SU-DHL-6 (cell line): ENCODE data around the gene TRABD.

Experiments
- H2AFZ ChIP-seq: fragments of 200-600 bp; sonication (generic); 2 replicates; pipeline ENCODE4 v1.6.1; 2014; ENCODE audit warnings: low read depth, mild to moderate bottlenecking, moderate library complexity, mixed read lengths, antibody characterized with exemption, low read length; ENCODE audit not compliant: severe bottlenecking
- H3F3A ChIP-seq: fragments of 200-600 bp; shearing (Covaris generic); 2 replicates; pipeline ENCODE4 v1.6.0; 2016; ENCODE audit warnings: antibody characterized with exemption, mild to moderate bottlenecking; ENCODE audit not compliant: insufficient read depth
- H3K27ac ChIP-seq: fragments of 200-600 bp; sonication (generic); 2 replicates; pipeline ENCODE4 v1.5.1; 2016; ENCODE audit warnings: low read depth, mild to moderate bottlenecking, low read length, moderate library complexity, mixed read lengths
- H3K27me3 ChIP-seq: fragments of 200-600 bp; sonication (generic), shearing (Covaris generic); 2 replicates; pipeline ENCODE4 v1.6.0; 2014; ENCODE audit warnings: mild to moderate bottlenecking, low read length
- H3K36me3 ChIP-seq: fragments of 200-600 bp; sonication (generic); 2 replicates; pipeline ENCODE4 v1.6.1; 2014; ENCODE audit warnings: mild to moderate bottlenecking, low read length, mixed read lengths
- H3K4me2 ChIP-seq: fragments of 300-600, 200-600 bp; shearing (Covaris generic), sonication (generic); 2 replicates; pipeline ENCODE4 v1.6.0; 2014; ENCODE audit warnings: low read length, low read depth, mild to moderate bottlenecking; ENCODE audit not compliant: poor library complexity, severe bottlenecking
- H3K4me3 ChIP-seq: fragments of 200-600 bp; sonication (generic); 2 replicates; pipeline ENCODE4 v1.5.1; 2014; ENCODE audit warnings: antibody characterized with exemption, low read length, mild to moderate bottlenecking, mixed read lengths; ENCODE audit not compliant: insufficient read depth, poor library complexity, severe bottlenecking
- H3K79me2 ChIP-seq: fragments of 200-600 bp; sonication (generic); 2 replicates; pipeline ENCODE4 v1.6.1; 2014; ENCODE audit warnings: mild to moderate bottlenecking, low read length, moderate library complexity; ENCODE audit not compliant: insufficient read depth
- H3K9ac ChIP-seq: fragments of 200-600 bp; sonication (generic); 2 replicates; pipeline ENCODE4 v1.7.0; 2014; ENCODE audit warnings: mild to moderate bottlenecking, low read length
- H3K9me2 ChIP-seq: fragments of 200-600 bp; sonication (generic); replicated peaks from 2 replicates; pipeline ENCODE4 v1.6.1; 2014; ENCODE audit warnings: low read length; ENCODE audit not compliant: insufficient read depth
- H3K9me3 ChIP-seq: fragments of 200-600 bp; sonication (generic); 2 replicates; pipeline ENCODE4 v1.6.1; 2014; ENCODE audit warnings: low read length, mixed read lengths; ENCODE audit not compliant: insufficient read depth
- H4K20me1 ChIP-seq: fragments of 200-600 bp; sonication (generic); 2 replicates; pipeline ENCODE4 v1.6.1; 2014; ENCODE audit warnings: low read depth, mild to moderate bottlenecking, antibody characterized with exemption, low read length, moderate library complexity, mixed read lengths
- EZH2phosphoT487 ChIP-seq: fragments of 200-600 bp; sonication (generic), shearing (Covaris generic); conservative IDR thresholded peaks from 2 replicates; pipeline ENCODE4 v1.6.1; 2018; ENCODE audit warnings: mild to moderate bottlenecking, antibody characterized with exemption, low read length, moderate library complexity, mixed read lengths
- TF ChIP-seq, protein P1 (sequence below): fragments of 200-600 bp; sonication (generic); IDR thresholded peaks from one replicate; pipeline ENCODE4 v1.5.1; 2017; ENCODE audit warnings: antibody characterized with exemption, mild to moderate bottlenecking, low read length, moderate library complexity; ENCODE audit not compliant: insufficient read depth, poor library complexity, severe bottlenecking

TRABD gene

DNA sequence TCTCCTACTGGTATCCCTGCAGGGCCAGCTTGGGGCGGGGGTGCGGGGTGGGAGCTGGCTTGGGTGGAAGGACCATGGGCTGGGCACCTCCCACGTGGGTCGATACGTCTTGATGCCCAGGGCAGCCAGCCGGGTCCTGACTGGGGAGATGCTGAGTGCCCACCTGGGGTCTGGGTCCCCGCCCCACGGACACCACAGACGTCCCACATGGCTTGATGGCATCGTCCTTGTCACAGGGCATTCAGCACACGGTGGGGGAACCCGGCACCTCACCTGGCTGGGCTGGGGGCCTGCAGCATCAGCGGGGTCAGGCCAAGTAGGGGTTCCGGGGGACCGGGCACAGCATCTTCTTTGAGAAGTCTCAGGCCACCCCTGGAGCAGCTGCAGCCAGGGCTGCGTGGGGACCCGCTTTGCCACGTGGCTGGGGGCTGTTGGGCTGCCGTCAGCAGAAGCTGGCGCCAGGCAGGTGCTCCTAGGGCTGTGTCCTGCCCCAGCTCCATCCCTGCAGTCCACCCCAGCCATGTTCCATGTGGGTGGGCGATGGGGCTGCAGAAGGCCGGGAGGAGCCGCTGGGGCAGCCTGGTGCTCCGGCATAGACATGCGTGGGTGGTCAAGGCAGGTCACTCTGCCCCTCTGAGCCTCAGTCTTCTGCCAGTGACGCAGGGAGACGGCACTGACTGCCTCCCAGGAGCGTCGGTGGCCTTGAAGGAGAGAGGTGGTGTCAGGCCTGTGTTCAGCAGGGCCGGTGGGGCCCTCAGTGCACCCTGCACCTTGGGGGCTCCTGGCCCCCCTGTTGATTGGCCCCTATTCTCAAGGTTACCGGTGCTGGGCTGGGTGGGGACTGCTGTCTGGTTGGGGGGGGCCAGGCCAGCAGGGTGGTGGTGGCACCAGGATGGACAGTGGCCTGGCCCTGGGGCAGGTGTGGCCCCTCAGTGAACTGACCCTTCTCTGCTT is 23.5 kb downstream of the TRABD start:
- no peaks in the 10 kb centered on the region; the same call in 1 of the 2 replicates for H4K20me1 ChIP-seq

DNA sequence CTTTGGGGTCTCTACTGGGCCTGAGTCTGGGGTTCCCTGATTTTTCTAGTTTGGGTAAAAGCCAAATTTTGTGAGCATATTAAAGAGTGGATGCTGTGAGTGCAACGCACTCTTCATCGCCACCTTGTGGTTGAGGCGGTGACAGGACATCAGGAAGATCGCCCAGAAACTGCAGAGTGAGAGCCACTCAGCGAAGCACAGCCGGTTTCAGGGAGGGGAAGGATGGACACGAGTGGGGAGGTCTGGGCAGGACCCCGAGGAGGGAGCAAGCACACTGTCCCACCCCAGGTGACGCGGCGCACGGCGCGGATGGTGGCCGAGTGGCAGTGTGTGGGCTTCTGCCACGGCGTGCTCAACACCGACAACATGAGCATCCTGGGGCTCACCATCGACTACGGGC is 24.2 kb downstream of the TRABD start:
- TF ChIP-seq, protein P1, sequence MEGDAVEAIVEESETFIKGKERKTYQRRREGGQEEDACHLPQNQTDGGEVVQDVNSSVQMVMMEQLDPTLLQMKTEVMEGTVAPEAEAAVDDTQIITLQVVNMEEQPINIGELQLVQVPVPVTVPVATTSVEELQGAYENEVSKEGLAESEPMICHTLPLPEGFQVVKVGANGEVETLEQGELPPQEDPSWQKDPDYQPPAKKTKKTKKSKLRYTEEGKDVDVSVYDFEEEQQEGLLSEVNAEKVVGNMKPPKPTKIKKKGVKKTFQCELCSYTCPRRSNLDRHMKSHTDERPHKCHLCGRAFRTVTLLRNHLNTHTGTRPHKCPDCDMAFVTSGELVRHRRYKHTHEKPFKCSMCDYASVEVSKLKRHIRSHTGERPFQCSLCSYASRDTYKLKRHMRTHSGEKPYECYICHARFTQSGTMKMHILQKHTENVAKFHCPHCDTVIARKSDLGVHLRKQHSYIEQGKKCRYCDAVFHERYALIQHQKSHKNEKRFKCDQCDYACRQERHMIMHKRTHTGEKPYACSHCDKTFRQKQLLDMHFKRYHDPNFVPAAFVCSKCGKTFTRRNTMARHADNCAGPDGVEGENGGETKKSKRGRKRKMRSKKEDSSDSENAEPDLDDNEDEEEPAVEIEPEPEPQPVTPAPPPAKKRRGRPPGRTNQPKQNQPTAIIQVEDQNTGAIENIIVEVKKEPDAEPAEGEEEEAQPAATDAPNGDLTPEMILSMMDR = peak; percentile 93
- TF ChIP-seq EZH2phosphoT487 = no peak
- Histone ChIP-seq H3K9me2 (no peaks in the 10 kb centered on the region), H3K4me2 (no peak overlapping the region), H3K36me3 (peaks cover 6% of the 10 kb centered on the region; the same call in 1 of the 2 replicates), H3K27ac (no peak overlapping the region), H3K27me3 (no peaks in the 10 kb centered on the region), H3F3A (0 out of 2 replicates have a peak, but pooled peaks cover 4% of the 10 kb centered on the region), H4K20me1 (no peaks in the 10 kb centered on the region; the same call in 1 of the 2 replicates), H2AFZ (no peak overlapping the region), H3K9ac (no peak overlapping the region), H3K79me2 (peaks cover 15% of the 10 kb centered on the region; the same call in 1 of the 2 replicates), H3K4me3 (no peak overlapping the region), H3K9me3 (no peaks in the 10 kb centered on the region)

More for the DNA sequence above, 23.5 kb downstream of the TRABD start:
- no peaks in the 10 kb centered on the region for H3K27me3 ChIP-seq
- 0 out of 2 replicates have a peak, but pooled peaks cover 4% of the 10 kb centered on the region for H3F3A ChIP-seq
- no peak overlapping the region for H3K9ac ChIP-seq
- H3K4me2 ChIP-seq = no peak overlapping the region
- TF ChIP-seq, protein P1 = no peak
- no peak for TF ChIP-seq EZH2phosphoT487
- no peak overlapping the region for H3K27ac ChIP-seq
- no peak overlapping the region for H2AFZ ChIP-seq
- H3K9me2 ChIP-seq = no peaks in the 10 kb centered on the region
- H3K79me2 ChIP-seq = peaks cover 21% of the 10 kb centered on the region; the same call in 1 of the 2 replicates
- peaks cover 6% of the 10 kb centered on the region; the same call in 1 of the 2 replicates for H3K36me3 ChIP-seq
- H3K4me3 ChIP-seq = no peak overlapping the region
- H3K9me3 ChIP-seq = no peaks in the 10 kb centered on the region

DNA sequence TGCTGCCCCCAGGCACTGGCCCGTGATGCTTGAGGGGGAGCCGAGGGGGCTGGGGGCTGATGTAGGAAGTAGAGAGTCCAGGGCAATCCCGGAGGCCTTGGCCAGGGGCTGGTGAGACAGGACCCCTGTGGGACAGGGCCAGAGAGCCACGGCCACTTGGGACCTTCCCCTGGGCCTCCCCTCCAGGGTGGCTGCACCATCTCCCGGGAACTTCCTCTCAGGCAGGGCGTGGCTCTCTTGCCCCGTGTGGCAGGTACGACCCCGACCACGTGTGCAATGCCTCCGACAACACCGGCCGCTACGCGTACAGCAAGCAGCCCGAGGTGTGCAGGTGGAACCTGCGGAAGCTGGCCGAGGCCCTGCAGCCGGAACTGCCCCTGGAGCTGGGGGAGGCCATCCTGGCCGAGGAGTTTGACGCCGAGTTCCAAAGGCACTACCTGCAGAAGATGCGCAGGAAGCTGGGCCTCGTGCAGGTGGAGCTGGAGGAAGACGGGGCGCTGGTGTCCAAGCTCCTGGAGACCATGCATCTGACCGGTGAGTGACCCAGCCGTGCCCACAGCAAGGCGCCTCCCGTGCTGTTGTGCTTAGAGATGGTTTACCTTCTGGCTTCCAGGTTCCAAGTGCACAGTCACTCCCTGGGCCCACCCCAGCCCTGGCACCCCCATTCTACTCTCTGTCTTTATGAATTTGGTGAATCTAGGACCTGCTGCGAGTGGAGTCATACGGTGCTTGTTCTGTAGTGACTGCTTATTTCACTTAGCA is 24.8 kb downstream of the TRABD start:
- H3K27ac ChIP-seq = no peak overlapping the region

More for the DNA sequence above, 24.8 kb downstream of the TRABD start:
- no peaks in the 10 kb centered on the region for H3K9me2 ChIP-seq
- H4K20me1 ChIP-seq = no peaks in the 10 kb centered on the region; the same call in 1 of the 2 replicates
- H3K79me2 ChIP-seq = peaks cover 15% of the 10 kb centered on the region; the same call in 1 of the 2 replicates
- H3K9me3 ChIP-seq = no peaks in the 10 kb centered on the region
- peaks cover 6% of the 10 kb centered on the region; the same call in 1 of the 2 replicates for H3K36me3 ChIP-seq
- H3K9ac ChIP-seq = no peak overlapping the region
- H3K4me3 ChIP-seq = no peak overlapping the region
- H3F3A ChIP-seq = 0 out of 2 replicates have a peak, but pooled peaks cover 4% of the 10 kb centered on the region
- TF ChIP-seq, protein P1 = no peak
- TF ChIP-seq EZH2phosphoT487 = no peak
- H2AFZ ChIP-seq = no peak overlapping the region
- H3K4me2 ChIP-seq = no peak overlapping the region
- no peaks in the 10 kb centered on the region for H3K27me3 ChIP-seq
